ENCODE results near the gene ZNF277. TPM values are rescaled to one million over a fixed set of nuclear protein-coding genes. Genes with fewer than 3 reads are reported as not detected.

Gene ZNF277
- total and polyA plus RNA-seq, 7 experiments from 2014 or later: 19.5 to 38.8 (median 25.9) TPM

GRCh38 chr7:112266141-112266540 is 59.6 kb downstream of the ZNF277 start:
- H3K36me3 Mint-ChIP-seq: peaks cover 0 to 10% (median 7%) of the 10 kb centered on the region in 5 donors
- Histone ChIP-seq H3K4me1 (ENCODE audit: control insufficient read depth in 2 of 2, insufficient read depth in 2 of 2, low read length in 2 of 2) (peaks cover 0 to 4% of the 10 kb centered on the region in 2 donors), H3K9me3 (ENCODE audit: control insufficient read depth in 2 of 3, low read length in 3 of 3) (no peaks in the 10 kb centered on the region), H3K27me3 (ENCODE audit: control insufficient read depth in 2 of 2, insufficient read depth in 2 of 2, low read length in 2 of 2) (no peaks in the 10 kb centered on the region), H3K4me3 (ENCODE audit: low read length) (no peak overlapping the region), H3K36me3 (ENCODE audit: control insufficient read depth in 2 of 3, insufficient read depth in 3 of 3, low read length in 3 of 3) (no peaks in the 10 kb centered on the region), H3K27ac (ENCODE audit: low read depth, low read length) (no peak overlapping the region)
- intact Hi-C loops (cut with micrococcal nuclease): no loop called here
- no peaks in the 10 kb centered on the region for H3K27me3 Mint-ChIP-seq
- H3K4me3 Mint-ChIP-seq: no peak overlapping the region
- no peak for ATAC-seq
- CTCF ChIA-PET: interaction anchor here (0.7 kb wide), 1 partner anchor 39 kb away, joined by 3 read pairs; no protein-coding TSS in a partner anchor
- POLR2A ChIA-PET: interaction anchor here (0.6 kb wide), 1 partner anchor 891 kb away, joined by 4 read pairs; no protein-coding TSS in a partner anchor
- H3K4me1 Mint-ChIP-seq: peaks cover 0 to 64% (median 37%) of the 10 kb centered on the region in 7 donors
- DNase-seq: no peak
- peak overlapping the region in 1 of 9 donors; percentile 4 for H3K27ac Mint-ChIP-seq
- peaks cover 0 to 4% (median 0%) of the 10 kb centered on the region in 11 donors for H3K9me3 Mint-ChIP-seq

GRCh38 chr7:112266595-112267270 is 60.2 kb downstream of the ZNF277 start:
- Histone ChIP-seq H3K9me3 (ENCODE audit: control insufficient read depth in 2 of 3, low read length in 3 of 3) (no peaks in the 10 kb centered on the region), H3K4me3 (ENCODE audit: low read length) (no peak overlapping the region), H3K27me3 (ENCODE audit: control insufficient read depth in 2 of 2, insufficient read depth in 2 of 2, low read length in 2 of 2) (no peaks in the 10 kb centered on the region), H3K27ac (ENCODE audit: low read depth, low read length) (no peak overlapping the region), H3K4me1 (ENCODE audit: control insufficient read depth in 2 of 2, insufficient read depth in 2 of 2, low read length in 2 of 2) (peaks cover 0 to 4% of the 10 kb centered on the region in 2 donors), H3K36me3 (ENCODE audit: control insufficient read depth in 2 of 3, insufficient read depth in 3 of 3, low read length in 3 of 3) (no peaks in the 10 kb centered on the region)
- ATAC-seq (no peak), DNase-seq (no peak)
- CTCF ChIA-PET: no interaction called here
- Mint-ChIP-seq H3K27me3 (no peaks in the 10 kb centered on the region), H3K4me3 (no peak overlapping the region), H3K36me3 (peaks cover 0 to 10% (median 7%) of the 10 kb centered on the region in 5 donors), H3K27ac (no peak overlapping the region), H3K9me3 (peaks cover 0 to 4% (median 0%) of the 10 kb centered on the region in 11 donors), H3K4me1 (peaks cover 0 to 59% (median 31%) of the 10 kb centered on the region in 7 donors)
- POLR2A ChIA-PET: no interaction called here
- intact Hi-C loops (cut with micrococcal nuclease): no loop called here

DNA sequence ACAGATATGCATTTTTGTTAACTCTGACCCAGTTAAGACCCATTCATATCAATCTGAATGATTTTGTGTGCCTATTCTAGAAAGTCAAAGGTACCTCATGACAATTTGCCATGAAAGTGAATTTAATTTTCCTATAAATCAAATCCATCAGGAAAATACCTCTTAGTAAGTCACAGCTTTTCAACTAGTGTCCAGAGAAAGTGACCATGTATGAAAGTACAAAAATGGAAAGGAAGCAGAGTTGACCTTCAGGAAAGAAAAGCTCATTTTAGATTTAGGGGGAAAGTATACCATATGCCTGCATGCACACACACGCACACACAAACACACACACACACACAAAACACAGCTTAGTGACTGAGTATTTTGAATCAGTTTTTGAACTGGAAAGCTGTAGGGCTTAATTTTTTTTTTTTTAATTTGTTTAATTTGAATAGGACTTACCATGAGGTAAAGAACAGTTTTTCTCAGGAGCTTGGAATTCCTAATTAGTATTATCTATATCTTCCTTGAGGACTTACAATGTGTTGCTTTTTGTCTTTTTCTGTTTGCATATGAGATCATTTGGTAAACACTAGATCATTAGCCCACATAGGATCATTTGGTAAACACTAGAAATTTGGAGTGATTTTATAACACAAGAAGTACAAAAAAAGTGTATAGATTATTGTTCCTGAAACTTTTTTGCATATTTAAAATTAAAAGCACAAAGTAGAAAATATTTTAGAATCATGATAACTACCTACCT is 61.6 kb downstream of the ZNF277 start:
- Histone ChIP-seq H3K4me3 (ENCODE audit: low read length) (no peak overlapping the region), H3K4me1 (ENCODE audit: control insufficient read depth in 2 of 2, insufficient read depth in 2 of 2, low read length in 2 of 2) (peaks cover 0 to 4% of the 10 kb centered on the region in 2 donors), H3K36me3 (ENCODE audit: control insufficient read depth in 2 of 3, insufficient read depth in 3 of 3, low read length in 3 of 3) (no peaks in the 10 kb centered on the region), H3K27me3 (ENCODE audit: control insufficient read depth in 2 of 2, insufficient read depth in 2 of 2, low read length in 2 of 2) (no peaks in the 10 kb centered on the region), H3K9me3 (ENCODE audit: control insufficient read depth in 2 of 3, low read length in 3 of 3) (no peaks in the 10 kb centered on the region), H3K27ac (ENCODE audit: low read depth, low read length) (no peak overlapping the region)
- no peaks in the 10 kb centered on the region for H3K27me3 Mint-ChIP-seq
- no peak for DNase-seq
- H3K4me3 Mint-ChIP-seq: no peak overlapping the region
- peaks cover 0 to 62% (median 33%) of the 10 kb centered on the region in 7 donors for H3K4me1 Mint-ChIP-seq
- no peak for ATAC-seq
- H3K36me3 Mint-ChIP-seq: peaks cover 0 to 11% (median 7%) of the 10 kb centered on the region in 5 donors
- CTCF ChIA-PET: no interaction called here
- intact Hi-C loops (cut with micrococcal nuclease): no loop called here
- peaks cover 0 to 4% (median 0%) of the 10 kb centered on the region in 11 donors for H3K9me3 Mint-ChIP-seq
- POLR2A ChIA-PET: no interaction called here
- H3K27ac Mint-ChIP-seq: no peak overlapping the region

GRCh38 chr7:112271162-112271561 is 64.7 kb downstream of the ZNF277 start:
- DNase-seq (no peak), ATAC-seq (no peak)
- intact Hi-C loops (cut with micrococcal nuclease): no loop called here
- H3K27ac ChIP-seq (ENCODE audit: low read depth, low read length): no peak overlapping the region
- no peaks in the 10 kb centered on the region for H3K36me3 ChIP-seq (ENCODE audit: control insufficient read depth in 2 of 3, insufficient read depth in 3 of 3, low read length in 3 of 3)
- H3K36me3 Mint-ChIP-seq: peaks cover 0 to 16% (median 12%) of the 10 kb centered on the region in 5 donors
- H3K27me3 Mint-ChIP-seq: no peaks in the 10 kb centered on the region
- no peak overlapping the region for H3K27ac Mint-ChIP-seq
- peaks cover 0 to 4% (median 0%) of the 10 kb centered on the region in 11 donors for H3K9me3 Mint-ChIP-seq
- H3K4me3 Mint-ChIP-seq: no peak overlapping the region
- POLR2A ChIA-PET: no interaction called here
- H3K9me3 ChIP-seq (ENCODE audit: control insufficient read depth in 2 of 3, low read length in 3 of 3): no peaks in the 10 kb centered on the region
- H3K4me1 Mint-ChIP-seq: peaks cover 0 to 54% (median 27%) of the 10 kb centered on the region in 7 donors
- H3K4me1 ChIP-seq (ENCODE audit: control insufficient read depth in 2 of 2, insufficient read depth in 2 of 2, low read length in 2 of 2): peaks cover 0 to 1% of the 10 kb centered on the region in 2 donors
- no peaks in the 10 kb centered on the region for H3K27me3 ChIP-seq (ENCODE audit: control insufficient read depth in 2 of 2, insufficient read depth in 2 of 2, low read length in 2 of 2)
- CTCF ChIA-PET: no interaction called here
- H3K4me3 ChIP-seq (ENCODE audit: low read length): no peak overlapping the region

- Histone ChIP-seq H3K4me3 (ENCODE audit: low read length) (no peak overlapping the region), H3K27me3 (ENCODE audit: control insufficient read depth in 2 of 2, insufficient read depth in 2 of 2, low read length in 2 of 2) (no peaks in the 10 kb centered on the region), H3K9me3 (ENCODE audit: control insufficient read depth in 2 of 3, low read length in 3 of 3) (no peaks in the 10 kb centered on the region), H3K4me1 (ENCODE audit: control insufficient read depth in 2 of 2, insufficient read depth in 2 of 2, low read length in 2 of 2) (no peaks in the 10 kb centered on the region), H3K36me3 (ENCODE audit: control insufficient read depth in 2 of 3, insufficient read depth in 3 of 3, low read length in 3 of 3) (no peaks in the 10 kb centered on the region), H3K27ac (ENCODE audit: low read depth, low read length) (no peak overlapping the region)
- Mint-ChIP-seq H3K9me3 (peaks cover 0 to under 1% (median 0%) of the 10 kb centered on the region in 11 donors), H3K27me3 (no peaks in the 10 kb centered on the region), H3K27ac (peak overlapping the region in 1 of 9 donors; percentile 57), H3K36me3 (peaks cover 0 to 13% (median 7%) of the 10 kb centered on the region in 5 donors), H3K4me1 (peaks cover 0 to 39% (median 24%) of the 10 kb centered on the region in 7 donors), H3K4me3 (peak overlapping the region in 3 of 10 donors; percentile 5 to 11 (median 7))
- ChIA-PET CTCF (no interaction called here), POLR2A (no interaction called here)
- ATAC-seq (peak; percentile 58), DNase-seq (no peak)
- intact Hi-C loops (cut with micrococcal nuclease): loop anchor here in 1 of 2 donors (2.0 kb wide), 1 partner anchor 20 kb away; no protein-coding TSS in a partner anchor
Observed at GRCh38 chr7:112272921-112273561, 66.5 kb downstream of the ZNF277 start.

DNA sequence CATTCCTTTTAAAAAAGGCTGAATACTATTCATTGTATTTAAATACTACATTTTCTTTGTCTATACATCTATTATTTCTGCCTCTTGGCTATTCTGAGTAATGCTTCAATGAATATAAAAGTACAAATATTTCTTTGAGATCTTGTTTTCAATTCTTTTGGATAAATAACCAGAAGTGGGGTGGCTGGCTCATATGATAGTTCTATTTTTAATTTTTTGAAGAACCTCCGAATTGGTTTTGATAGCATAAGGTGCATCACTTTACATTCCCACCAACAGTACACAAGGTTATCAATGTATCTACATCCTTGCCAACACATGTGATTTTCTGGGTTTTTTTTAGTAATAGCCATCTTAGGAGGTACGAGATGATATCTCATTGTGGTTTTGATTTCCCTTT is 72.5 kb downstream of the ZNF277 start:
- Histone ChIP-seq H3K4me3 (ENCODE audit: low read length) (no peak overlapping the region), H3K36me3 (ENCODE audit: control insufficient read depth in 2 of 3, insufficient read depth in 3 of 3, low read length in 3 of 3) (no peaks in the 10 kb centered on the region), H3K27ac (ENCODE audit: low read depth, low read length) (no peak overlapping the region), H3K4me1 (ENCODE audit: control insufficient read depth in 2 of 2, insufficient read depth in 2 of 2, low read length in 2 of 2) (no peaks in the 10 kb centered on the region), H3K27me3 (ENCODE audit: control insufficient read depth in 2 of 2, insufficient read depth in 2 of 2, low read length in 2 of 2) (no peaks in the 10 kb centered on the region), H3K9me3 (ENCODE audit: control insufficient read depth in 2 of 3, low read length in 3 of 3) (no peaks in the 10 kb centered on the region)
- no peak for ATAC-seq
- no peak for DNase-seq
- peaks cover 0 to 19% (median 14%) of the 10 kb centered on the region in 5 donors for H3K36me3 Mint-ChIP-seq
- H3K4me1 Mint-ChIP-seq: peaks cover 0 to 47% (median 29%) of the 10 kb centered on the region in 7 donors
- H3K27ac Mint-ChIP-seq: no peak overlapping the region
- ChIA-PET POLR2A (no interaction called here), CTCF (no interaction called here)
- intact Hi-C loops (cut with micrococcal nuclease): no loop called here
- no peak overlapping the region for H3K4me3 Mint-ChIP-seq
- H3K27me3 Mint-ChIP-seq: no peaks in the 10 kb centered on the region
- H3K9me3 Mint-ChIP-seq: peaks cover 0 to 3% (median 0%) of the 10 kb centered on the region in 11 donors
